SH-SY5Y (cell line): ENCODE measurements around the gene LSMEM2.

Source experiments
- GATA2 ChIP-seq: IDR thresholded peaks from 2 replicates; pipeline ENCODE4 v1.6.1; 2011; ENCODE audit warnings: mild to moderate bottlenecking, low read depth, low read length
- GATA3 ChIP-seq: IDR thresholded peaks from 2 replicates; pipeline ENCODE4 v1.6.1; 2011; ENCODE audit warnings: low read depth, mild to moderate bottlenecking, low read length, moderate library complexity

- TF ChIP-seq GATA2, result no peak
- no peak for TF ChIP-seq GATA3
Observed at GRCh38 chr3:50293079-50293801, 14.4 kb downstream of the LSMEM2 start.
